IPS-NIHi11 (cell line): ENCODE data around the gene KDM2B.
A peak's percentile ranks its signal among the peaks of the same experiment; 100 is the strongest.
"Not testable (repeated sequence)": the region's sequence is repeated elsewhere in the genome, so short reads cannot be mapped to it uniquely, and the experiment has no call there.

ENCODE experiments used
- DNase-seq: peaks from one replicate; pipeline ENCODE4 v3.0.0; 2012; ENCODE audit warnings: mixed read lengths, low spot score

Gene KDM2B

GRCh38 chr12:121503395-121503794 is 77.4 kb downstream of the KDM2B start:
- no peak for DNase-seq

GRCh38 chr12:121501946-121502345 is 78.9 kb downstream of the KDM2B start:
- no peak for DNase-seq

GRCh38 chr12:121499929-121500793 is 80.7 kb downstream of the KDM2B start:
- peak; percentile 89 for DNase-seq

GRCh38 chr12:121495746-121496145 is 85.1 kb downstream of the KDM2B start:
- DNase-seq = no peak

- DNase-seq = peak; percentile 75
These were observed 86.6 kb downstream of the KDM2B start for GRCh38 chr12:121494093-121494787.

- no peak for DNase-seq
These were observed 90.2 kb downstream of the KDM2B start for GRCh38 chr12:121490401-121491281.

GRCh38 chr12:121489874-121490273 is 90.9 kb downstream of the KDM2B start:
- no peak for DNase-seq

GRCh38 chr12:121484967-121485366 is 95.9 kb downstream of the KDM2B start:
- no peak for DNase-seq

GRCh38 chr12:121484564-121484963 is 96.3 kb downstream of the KDM2B start:
- not testable (repeated sequence) for DNase-seq

GRCh38 chr12:121483949-121484348 is 96.9 kb downstream of the KDM2B start:
- no peak for DNase-seq

- no peak for DNase-seq
These were observed 104.3 kb downstream of the KDM2B start for GRCh38 chr12:121476477-121476876.

- DNase-seq = no peak
These were observed 105.5 kb downstream of the KDM2B start for GRCh38 chr12:121475279-121475678.

GRCh38 chr12:121472150-121472905 is 108.5 kb downstream of the KDM2B start:
- no peak for DNase-seq

- no peak for DNase-seq
These were observed 110.1 kb downstream of the KDM2B start for GRCh38 chr12:121470751-121471150.

GRCh38 chr12:121468499-121468801 is 112.4 kb downstream of the KDM2B start:
- no peak for DNase-seq

- peak; percentile 68 for DNase-seq
These were observed 113.0 kb downstream of the KDM2B start for GRCh38 chr12:121467638-121468498.

- peak; percentile 96 for DNase-seq
These were observed 113.8 kb downstream of the KDM2B start for GRCh38 chr12:121466794-121467637.

GRCh38 chr12:121465921-121466793 is 114.7 kb downstream of the KDM2B start:
- DNase-seq = no peak

- no peak for DNase-seq
These were observed 116.5 kb downstream of the KDM2B start for GRCh38 chr12:121464331-121464730.
